ENCODE data around the gene ST3GAL5. TPM values are rescaled to one million over a fixed set of nuclear protein-coding genes. Genes with fewer than 3 reads are reported as not detected.

Gene ST3GAL5
- total RNA-seq, 4 donors from 2014 or later, result 139 to 199 (median 156) TPM

GRCh38 chr2:85802354-85803103 lies 86.3 kb downstream of the ST3GAL5 start:
- Histone ChIP-seq H3K9me3 (no peaks in the 10 kb centered on the region), H3K27me3 (no peaks in the 10 kb centered on the region), H3K36me3 (no peaks in the 10 kb centered on the region), H3K27ac (no peak overlapping the region), H3K4me1 (peaks cover 0 to 3% of the 10 kb centered on the region in 2 donors), H3K4me3 (replicated peaks in 1 of 3) (no peak overlapping the region)
- WGBS, 2 donors, result 84 to 93% methylated on average over 9 of the region's 9 CpGs
- no peak for TF ChIP-seq CTCF (IDR thresholded peaks at IDR 0.05)
- TF ChIP-seq POLR2A (IDR thresholded peaks at IDR 0.05), result no peak
- intact Hi-C loops (cut with DNase I), result no loop called here
- DNase-seq, result no peak

- DNase-seq, result no peak
- Histone ChIP-seq H3K4me3 (replicated peaks in 1 of 3) (no peak overlapping the region), H3K27me3 (no peaks in the 10 kb centered on the region), H3K4me1 (peaks cover 0 to 9% of the 10 kb centered on the region in 2 donors), H3K9me3 (no peaks in the 10 kb centered on the region), H3K36me3 (no peaks in the 10 kb centered on the region), H3K27ac (no peak overlapping the region)
- intact Hi-C loops (cut with DNase I), result no loop called here
- WGBS, 2 donors, result 81 to 99% methylated on average over 5 of the region's 5 CpGs
- TF ChIP-seq POLR2A (IDR thresholded peaks at IDR 0.05), result no peak
- no peak for TF ChIP-seq CTCF (IDR thresholded peaks at IDR 0.05)
Measured at GRCh38 chr2:85801871-85802270, 86.9 kb downstream of the ST3GAL5 start.

GRCh38 chr2:85800586-85800985 lies 88.2 kb downstream of the ST3GAL5 start:
- Histone ChIP-seq H3K27ac (no peak overlapping the region), H3K9me3 (no peaks in the 10 kb centered on the region), H3K4me1 (peaks cover 6 to 22% of the 10 kb centered on the region in 2 donors), H3K36me3 (no peaks in the 10 kb centered on the region), H3K4me3 (replicated peaks in 1 of 3) (no peak overlapping the region), H3K27me3 (no peaks in the 10 kb centered on the region)
- no peak for DNase-seq
- no peak for TF ChIP-seq CTCF (IDR thresholded peaks at IDR 0.05)
- no peak for TF ChIP-seq POLR2A (IDR thresholded peaks at IDR 0.05)
- intact Hi-C loops (cut with DNase I), result no loop called here
- 87 to 90% methylated on average over 3 of the region's 3 CpGs for WGBS, 2 donors

- Histone ChIP-seq H3K9me3 (no peaks in the 10 kb centered on the region), H3K4me3 (replicated peaks in 1 of 3) (no peak overlapping the region), H3K36me3 (no peaks in the 10 kb centered on the region), H3K27me3 (no peaks in the 10 kb centered on the region), H3K4me1 (peaks cover 10 to 34% of the 10 kb centered on the region in 2 donors), H3K27ac (no peak overlapping the region)
- no peak for DNase-seq
- 81 to 87% methylated on average over 9 to 11 of the region's 11 CpGs for WGBS, 2 donors
- no peak for TF ChIP-seq POLR2A (IDR thresholded peaks at IDR 0.05)
- TF ChIP-seq CTCF (IDR thresholded peaks at IDR 0.05), result no peak
- intact Hi-C loops (cut with DNase I), result no loop called here
Measured at GRCh38 chr2:85799215-85799956, 89.4 kb downstream of the ST3GAL5 start.

- intact Hi-C loops (cut with DNase I), result no loop called here
- Histone ChIP-seq H3K4me1 (peaks cover 25 to 49% of the 10 kb centered on the region in 2 donors), H3K27me3 (no peaks in the 10 kb centered on the region), H3K36me3 (no peaks in the 10 kb centered on the region), H3K4me3 (replicated peaks in 1 of 3) (no peak overlapping the region), H3K27ac (peak overlapping the region in 1 of 3 donors; percentile 85), H3K9me3 (no peaks in the 10 kb centered on the region)
- 83 to 84% methylated on average over 6 of the region's 6 CpGs for WGBS, 2 donors
- no peak for DNase-seq
- no peak for TF ChIP-seq POLR2A (IDR thresholded peaks at IDR 0.05)
- TF ChIP-seq CTCF (IDR thresholded peaks at IDR 0.05), result peak in 4 of 6 experiments; percentile 42 to 59 (median 53)
Measured at GRCh38 chr2:85797921-85798320, 90.9 kb downstream of the ST3GAL5 start.
